GM10266 (cell line): ENCODE measurements around the gene NECAB3.

ENCODE experiments used
- DNase-seq: peaks from one replicate; pipeline ENCODE4 v3.0.0; 2012; ENCODE audit errors: extremely low spot score
- CTCF ChIP-seq: IDR thresholded peaks from 2 replicates; pipeline ENCODE4 v1.5.1; 2012; ENCODE audit warnings: mild to moderate bottlenecking, low read depth; ENCODE audit not compliant: control insufficient read depth, insufficient read depth; ENCODE audit errors: missing control alignments

Gene NECAB3

DNA sequence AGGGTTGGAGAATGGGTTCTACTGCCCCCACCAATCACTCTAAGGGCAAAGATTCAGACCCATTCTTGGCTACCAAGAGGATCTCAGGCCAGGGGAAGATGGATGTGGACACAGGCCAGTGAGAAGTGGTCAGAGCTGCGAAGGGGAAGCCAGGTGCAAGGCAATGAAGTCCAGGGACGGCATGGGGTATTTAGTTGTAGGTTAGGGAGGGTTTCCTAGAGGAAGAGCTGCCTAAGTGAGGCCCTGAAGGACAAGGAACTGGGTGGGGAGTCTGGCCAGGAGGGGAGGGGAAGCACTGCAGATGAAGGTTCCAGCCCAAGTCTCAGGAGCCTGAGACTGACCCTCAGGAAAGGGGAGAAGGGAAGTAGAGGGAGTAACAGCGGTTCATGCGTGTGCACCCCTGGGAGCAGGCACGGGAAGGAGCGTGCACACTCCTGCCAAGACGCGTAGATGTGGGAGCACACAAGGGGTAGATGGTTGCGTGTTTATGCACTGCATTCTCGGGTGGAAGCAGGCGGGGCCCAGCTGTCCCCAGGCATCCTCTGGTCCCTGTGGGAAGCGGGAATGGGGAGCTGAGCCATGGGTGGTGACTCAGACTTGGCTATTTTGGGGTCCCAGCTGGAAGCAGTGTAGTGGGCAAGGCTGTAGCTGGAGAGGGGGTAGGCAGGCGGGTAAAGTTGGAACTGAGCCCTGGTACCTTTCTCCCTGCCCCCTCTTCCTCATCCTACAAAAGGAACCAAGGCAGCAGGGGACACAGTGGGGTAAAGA lies 4.2 kb downstream of the NECAB3 start:
- no peak for TF ChIP-seq CTCF
- no peak for DNase-seq

DNA sequence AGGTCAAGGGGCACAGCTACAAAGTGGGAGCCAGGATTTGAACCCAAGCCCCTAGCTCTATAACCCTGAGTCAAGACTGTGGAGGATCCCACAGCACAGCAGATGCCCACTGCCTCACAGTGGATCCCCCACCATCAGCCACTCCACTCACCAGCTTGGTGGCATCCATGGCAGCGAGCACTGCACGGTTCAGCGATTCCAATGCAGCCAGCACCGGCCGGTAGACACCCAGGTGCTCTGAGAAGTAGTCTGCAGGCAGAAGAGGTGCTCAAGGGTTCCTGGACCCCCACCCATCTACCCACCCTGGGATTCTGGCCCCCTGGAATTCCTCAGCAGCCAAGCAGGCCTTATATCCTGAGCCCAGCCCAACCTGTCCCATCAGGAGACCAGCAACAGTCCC lies 5.0 kb downstream of the NECAB3 start:
- TF ChIP-seq CTCF = no peak
- no peak for DNase-seq

GRCh38 chr20:33668466-33669155 lies 5.6 kb downstream of the NECAB3 start:
- DNase-seq = no peak
- no peak for TF ChIP-seq CTCF

DNA sequence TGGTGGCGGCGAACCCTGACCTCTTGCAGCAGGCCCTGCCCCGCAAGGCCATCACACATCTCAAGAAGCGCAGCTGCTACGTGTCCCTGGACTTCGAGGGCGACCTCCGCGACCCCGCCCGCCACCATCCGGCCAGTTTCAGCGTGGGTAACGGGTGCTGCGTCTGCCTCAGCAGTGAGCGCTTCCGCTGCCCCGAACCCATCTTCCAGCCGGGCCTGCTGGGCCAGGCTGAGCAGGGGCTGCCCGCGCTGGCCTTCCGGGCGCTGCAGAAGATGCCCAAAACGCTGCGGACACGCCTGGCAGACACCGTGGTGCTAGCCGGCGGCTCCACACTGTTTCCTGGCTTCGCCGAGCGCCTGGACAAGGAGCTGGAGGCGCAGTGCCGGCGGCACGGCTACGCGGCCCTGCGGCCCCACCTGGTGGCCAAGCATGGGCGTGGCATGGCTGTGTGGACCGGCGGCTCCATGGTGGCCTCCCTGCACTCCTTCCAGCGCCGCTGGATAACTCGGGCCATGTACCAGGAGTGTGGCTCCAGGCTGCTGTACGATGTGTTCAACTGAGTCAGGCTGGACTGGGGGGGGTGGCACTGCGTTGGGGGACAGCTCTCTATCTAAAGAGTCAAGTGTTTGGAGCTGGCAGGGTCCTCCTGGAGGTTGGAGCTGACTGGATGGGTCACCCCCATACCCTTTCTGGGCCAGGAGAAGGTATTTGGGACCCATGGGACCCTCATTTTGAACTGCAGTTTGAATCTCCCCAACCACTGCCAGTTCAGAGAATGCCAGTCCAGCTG lies 6.4 kb downstream of the NECAB3 start:
- DNase-seq = peak; percentile 91
- TF ChIP-seq CTCF = peak; percentile 99

DNA sequence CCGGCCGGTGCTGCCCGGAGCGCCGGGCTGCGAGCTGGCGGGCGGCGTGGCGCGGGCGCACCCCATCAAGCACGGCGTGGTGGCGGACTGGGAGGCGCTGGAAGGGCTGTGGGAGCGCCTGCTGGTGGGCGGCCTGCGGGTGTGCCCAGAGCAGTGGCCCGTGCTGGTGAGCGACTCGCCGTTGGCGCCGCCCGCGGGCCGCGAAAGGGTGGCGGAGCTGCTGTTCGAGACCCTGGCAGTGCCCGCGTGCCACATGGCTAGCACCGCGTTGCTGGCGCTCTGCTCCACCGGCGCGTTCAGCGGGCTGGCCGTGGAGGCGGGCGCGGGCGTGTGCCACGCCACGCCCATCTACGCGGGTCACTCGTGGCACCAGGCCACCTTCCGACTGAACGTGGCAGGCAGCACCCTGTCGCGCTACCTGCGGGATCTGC lies 7.0 kb downstream of the NECAB3 start:
- TF ChIP-seq CTCF = no peak
- DNase-seq = peak; percentile 55

- peak; percentile 98 for DNase-seq
- peak; percentile 16 for TF ChIP-seq CTCF
Measured at GRCh38 chr20:33666293-33667244, 7.7 kb downstream of the NECAB3 start, which contains the start of gene ACTL10. Gene ACTL10 (plus strand): TSS chr20:33666943. CDS start chr20:33667498, 555 bp downstream.
